Measurements from ENCODE around the gene NMNAT2. TPM values are rescaled to one million over a fixed set of nuclear protein-coding genes. Genes with fewer than 3 reads are reported as not detected.
A peak's percentile ranks its signal among the peaks of the same experiment; 100 is the strongest.

NMNAT2 gene
- total and polyA plus RNA-seq, 2 of the 4 experiments (the other 2 are of a cell fraction): 0.36 to 2.4 TPM

DNA sequence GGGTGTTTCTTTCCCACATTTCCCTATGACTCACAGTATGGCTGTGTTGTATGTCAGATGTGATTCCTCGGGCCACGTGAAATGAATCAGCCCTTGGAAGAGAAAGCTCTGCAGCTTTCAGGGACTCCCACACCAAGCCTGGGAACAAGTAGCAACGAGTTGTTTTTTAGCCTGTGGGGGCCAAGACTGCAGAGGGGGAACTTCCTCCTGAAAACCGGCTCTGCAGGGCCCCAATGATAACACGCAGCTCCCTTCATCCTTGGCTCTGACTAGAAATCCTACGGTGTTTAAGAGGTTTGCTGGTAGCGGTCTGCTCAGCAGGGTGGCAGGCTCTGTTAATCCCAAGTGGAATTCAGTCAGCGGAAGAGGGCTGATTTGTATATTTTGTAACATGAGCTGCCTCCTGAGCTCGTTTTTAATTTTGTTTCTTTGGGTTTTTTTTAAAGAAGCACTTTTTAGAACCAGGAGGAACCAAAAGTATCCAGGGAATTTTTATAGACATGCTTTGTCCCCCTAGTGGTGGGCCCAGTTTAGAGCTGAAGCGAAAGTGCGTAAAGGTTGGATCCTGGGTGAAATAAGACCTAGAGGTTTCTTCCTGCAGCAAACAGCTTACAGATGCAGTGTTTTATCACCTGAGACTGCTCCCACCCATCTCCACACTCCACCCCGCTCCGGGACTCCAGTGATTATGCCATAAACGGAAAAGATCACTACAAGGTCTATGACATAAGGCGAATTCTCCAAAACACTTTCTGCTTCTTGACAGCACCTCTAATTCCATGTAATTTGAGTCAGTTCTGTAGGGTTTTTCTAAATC lies 183.3 kb downstream of the NMNAT2 start (continued):
- TF ChIP-seq, protein P1, sequence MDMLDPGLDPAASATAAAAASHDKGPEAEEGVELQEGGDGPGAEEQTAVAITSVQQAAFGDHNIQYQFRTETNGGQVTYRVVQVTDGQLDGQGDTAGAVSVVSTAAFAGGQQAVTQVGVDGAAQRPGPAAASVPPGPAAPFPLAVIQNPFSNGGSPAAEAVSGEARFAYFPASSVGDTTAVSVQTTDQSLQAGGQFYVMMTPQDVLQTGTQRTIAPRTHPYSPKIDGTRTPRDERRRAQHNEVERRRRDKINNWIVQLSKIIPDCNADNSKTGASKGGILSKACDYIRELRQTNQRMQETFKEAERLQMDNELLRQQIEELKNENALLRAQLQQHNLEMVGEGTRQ (IDR thresholded peaks at IDR 0.05; ENCODE audit: low read depth, low read length): peak; percentile 70
- TF ChIP-seq RFX5 (IDR thresholded peaks at IDR 0.05; ENCODE audit: low read depth, low read length) (no peak), SMC3 (IDR thresholded peaks at IDR 0.05; ENCODE audit: low read depth, low read length) (peak; percentile 47; the same call in 1 of the 2 replicates)

DNA sequence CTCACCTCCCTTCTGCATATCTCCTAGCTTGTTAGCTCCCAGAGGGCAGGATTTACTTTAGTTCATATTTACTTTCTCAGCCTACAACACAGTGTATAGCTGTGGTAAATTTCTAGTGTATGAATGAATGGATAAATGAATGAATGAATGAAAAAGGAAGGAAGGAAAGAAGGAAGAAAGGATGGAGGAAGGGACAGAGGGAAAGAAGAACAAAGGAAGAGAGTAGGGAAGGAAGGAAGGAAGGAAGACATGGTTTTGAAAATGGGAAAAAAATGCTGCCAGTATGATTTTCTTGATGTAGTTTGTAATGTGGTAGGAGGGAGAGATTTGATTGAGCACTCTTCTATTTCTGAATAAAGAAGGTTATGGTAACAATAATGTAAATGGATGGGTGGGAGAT lies 185.1 kb downstream of the NMNAT2 start:
- intact Hi-C loops (cut with micrococcal nuclease): no loop called here
- dilution Hi-C loops (cut with HindIII; ENCODE audit: low sequenced_read_pairs, unreplicated experiment): no loop called here
- in situ Hi-C loops (cut with MboI; ENCODE audit: low sequenced_read_pairs): loop anchor here (10.0 to 25.0 kb wide), 2 partner anchors 208 to 271 kb away; partner anchors contain the start of genes LAMC1 and SHCBP1L
- TF ChIP-seq RAD21 (IDR thresholded peaks at IDR 0.05; ENCODE audit: low read length): no peak
- TF ChIP-seq, protein P2, sequence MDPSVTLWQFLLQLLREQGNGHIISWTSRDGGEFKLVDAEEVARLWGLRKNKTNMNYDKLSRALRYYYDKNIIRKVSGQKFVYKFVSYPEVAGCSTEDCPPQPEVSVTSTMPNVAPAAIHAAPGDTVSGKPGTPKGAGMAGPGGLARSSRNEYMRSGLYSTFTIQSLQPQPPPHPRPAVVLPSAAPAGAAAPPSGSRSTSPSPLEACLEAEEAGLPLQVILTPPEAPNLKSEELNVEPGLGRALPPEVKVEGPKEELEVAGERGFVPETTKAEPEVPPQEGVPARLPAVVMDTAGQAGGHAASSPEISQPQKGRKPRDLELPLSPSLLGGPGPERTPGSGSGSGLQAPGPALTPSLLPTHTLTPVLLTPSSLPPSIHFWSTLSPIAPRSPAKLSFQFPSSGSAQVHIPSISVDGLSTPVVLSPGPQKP (IDR thresholded peaks at IDR 0.05; ENCODE audit: borderline replicate concordance, low read depth, low read length): no peak
- TF ChIP-seq MXI1 (IDR thresholded peaks at IDR 0.05; ENCODE audit: borderline replicate concordance, low read depth, low read length): no peak
- TF ChIP-seq BHLHE40 (IDR thresholded peaks at IDR 0.05; ENCODE audit: low read depth, low read length): no peak
- no peak for TF ChIP-seq MAZ (IDR thresholded peaks at IDR 0.05; ENCODE audit: borderline replicate concordance, low read depth, low read length)
- TF ChIP-seq POLR2A (IDR thresholded peaks at IDR 0.05; ENCODE audit: low read depth, low read length): no peak
- TF ChIP-seq NFE2L2 (IDR thresholded peaks at IDR 0.05; ENCODE audit: low read depth, low read length): no peak
- no peak for TF ChIP-seq CEBPB (IDR thresholded peaks at IDR 0.05; ENCODE audit: low read depth, low read length)
- TF ChIP-seq, protein P3, sequence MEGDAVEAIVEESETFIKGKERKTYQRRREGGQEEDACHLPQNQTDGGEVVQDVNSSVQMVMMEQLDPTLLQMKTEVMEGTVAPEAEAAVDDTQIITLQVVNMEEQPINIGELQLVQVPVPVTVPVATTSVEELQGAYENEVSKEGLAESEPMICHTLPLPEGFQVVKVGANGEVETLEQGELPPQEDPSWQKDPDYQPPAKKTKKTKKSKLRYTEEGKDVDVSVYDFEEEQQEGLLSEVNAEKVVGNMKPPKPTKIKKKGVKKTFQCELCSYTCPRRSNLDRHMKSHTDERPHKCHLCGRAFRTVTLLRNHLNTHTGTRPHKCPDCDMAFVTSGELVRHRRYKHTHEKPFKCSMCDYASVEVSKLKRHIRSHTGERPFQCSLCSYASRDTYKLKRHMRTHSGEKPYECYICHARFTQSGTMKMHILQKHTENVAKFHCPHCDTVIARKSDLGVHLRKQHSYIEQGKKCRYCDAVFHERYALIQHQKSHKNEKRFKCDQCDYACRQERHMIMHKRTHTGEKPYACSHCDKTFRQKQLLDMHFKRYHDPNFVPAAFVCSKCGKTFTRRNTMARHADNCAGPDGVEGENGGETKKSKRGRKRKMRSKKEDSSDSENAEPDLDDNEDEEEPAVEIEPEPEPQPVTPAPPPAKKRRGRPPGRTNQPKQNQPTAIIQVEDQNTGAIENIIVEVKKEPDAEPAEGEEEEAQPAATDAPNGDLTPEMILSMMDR (conservative IDR thresholded peaks at IDR 0.05; ENCODE audit: low read depth, low read length): no peak
- no peak for TF ChIP-seq SMC3 (IDR thresholded peaks at IDR 0.05; ENCODE audit: low read depth, low read length)
- no peak for TF ChIP-seq FOS (IDR thresholded peaks at IDR 0.05; ENCODE audit: low read depth, low read length)

More for the DNA sequence above, 185.1 kb downstream of the NMNAT2 start:
- Histone ChIP-seq H2BK20ac (ENCODE audit: low read depth, low read length) (no peak overlapping the region), H4K20me1 (ENCODE audit: insufficient read depth, low read length) (no peaks in the 10 kb centered on the region), H3K4me1 (ENCODE audit: control insufficient read depth, insufficient read depth, low read length) (peaks cover 12% of the 10 kb centered on the region), H3K36me3 (ENCODE audit: control insufficient read depth, insufficient read depth, low read length) (no peaks in the 10 kb centered on the region), H3K23ac (ENCODE audit: low read depth, low read length) (no peak overlapping the region), H3K4ac (ENCODE audit: low read depth, low read length) (peak overlapping the region; percentile 31; the same call in 1 of the 2 replicates), H3K18ac (ENCODE audit: low read depth, low read length) (no peak overlapping the region), H3K9ac (ENCODE audit: low read depth, low read length) (no peak overlapping the region), H3K4me2 (ENCODE audit: low read depth, low read length) (no peak overlapping the region), H2AK9ac (replicated peaks; ENCODE audit: low read depth, low read length, poor library complexity) (no peak overlapping the region), H4K91ac (ENCODE audit: insufficient read depth, low read depth, low read length) (no peak overlapping the region), H3K79me1 (ENCODE audit: low read depth in 1 of 2, low read length in 2 of 2) (no peaks in the 10 kb centered on the region; a peak in 1 of 4 replicates), H3K4me3 (ENCODE audit: insufficient read depth, low read depth, low read length) (no peak overlapping the region), H3K27ac (ENCODE audit: insufficient read depth, low read length) (no peak overlapping the region), H3K9me1 (ENCODE audit: insufficient read depth, low read length) (peaks cover 13% of the 10 kb centered on the region), H3K14ac (replicated peaks; ENCODE audit: low read depth, low read length) (no peak overlapping the region), H3K27me3 (ENCODE audit: control insufficient read depth, insufficient read depth, low read length) (no peaks in the 10 kb centered on the region), H2BK120ac (ENCODE audit: low read depth, low read length) (peak overlapping the region; percentile 22; the same call in 1 of the 2 replicates), H2BK5ac (ENCODE audit: low read depth, low read length, poor library complexity, severe bottlenecking) (no peak overlapping the region), H4K8ac (ENCODE audit: low read depth in 2 of 2, low read length in 2 of 2) (no peak overlapping the region), H2BK15ac (ENCODE audit: low read depth, low read length) (0 out of 3 replicates have a peak overlapping the region, but pooled peaks have one; percentile 27), H3K9me3 (ENCODE audit: control insufficient read depth, insufficient read depth, low read length) (no peaks in the 10 kb centered on the region), H2AK5ac (ENCODE audit: low read depth, low read length) (no peak overlapping the region), H3K56ac (ENCODE audit: extremely low read depth, insufficient read depth, low read length) (no peak overlapping the region), H2AFZ (replicated peaks; ENCODE audit: low read length, poor library complexity) (no peak overlapping the region), H4K5ac (ENCODE audit: low read depth, low read length) (no peak overlapping the region)
- CTCF ChIA-PET: no interaction called here
- no TSS peak for BruUV-seq (replicated peaks)
- ATAC-seq (ENCODE audit: low read depth) (no peak), DNase-seq (no peak)
- POLR2A ChIA-PET (ENCODE audit: unreplicated experiment): no interaction called here

All from IMR-90 (cell line).